Suppressor macrophage (primary cell): ENCODE measurements around the gene VPS13D.

Experiments
- DNase-seq, 4 experiments: peaks; one replicate each; pipeline ENCODE4 v3.0.0-alpha.2; 2020 to 2022

Gene VPS13D

DNA sequence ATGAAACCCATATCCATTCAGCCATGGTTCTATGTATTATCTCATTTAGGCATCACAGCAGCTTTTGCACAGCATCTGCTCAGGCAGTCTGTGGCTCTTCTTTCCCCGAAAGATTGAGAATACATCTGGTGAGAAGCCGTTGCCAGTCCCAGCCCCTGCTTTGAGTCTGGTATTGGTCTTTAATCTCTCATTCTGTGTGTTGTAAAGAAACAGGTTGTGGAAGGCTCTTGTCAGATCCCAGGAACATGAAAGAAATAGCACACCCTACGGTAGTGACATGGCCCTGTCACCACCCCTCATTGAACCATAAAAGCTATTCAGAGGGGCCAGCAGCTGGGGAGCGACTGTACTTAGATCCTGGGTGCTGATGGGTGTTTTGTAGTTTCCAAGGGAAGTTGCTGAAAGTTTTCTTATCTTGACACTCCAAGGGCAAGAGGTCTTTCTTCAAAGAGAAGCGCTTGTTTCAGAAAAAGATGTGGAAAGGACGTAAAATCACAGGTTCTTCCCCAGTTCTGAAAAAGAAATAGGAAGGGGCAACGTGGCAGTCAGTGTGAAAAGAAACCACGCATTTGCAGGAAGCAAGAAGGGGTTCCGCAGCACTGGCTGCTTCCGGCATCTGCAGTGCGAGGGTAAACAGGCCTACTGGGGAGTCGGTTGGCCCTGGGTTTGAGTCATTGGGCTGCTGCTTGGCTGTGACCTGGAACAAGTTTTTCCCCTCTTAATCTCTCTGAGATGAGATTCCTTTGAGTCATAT is 243.1 kb downstream of the VPS13D start:
- peak in 3 of 4 experiments; percentile 34 to 46 (median 36) for DNase-seq

DNA sequence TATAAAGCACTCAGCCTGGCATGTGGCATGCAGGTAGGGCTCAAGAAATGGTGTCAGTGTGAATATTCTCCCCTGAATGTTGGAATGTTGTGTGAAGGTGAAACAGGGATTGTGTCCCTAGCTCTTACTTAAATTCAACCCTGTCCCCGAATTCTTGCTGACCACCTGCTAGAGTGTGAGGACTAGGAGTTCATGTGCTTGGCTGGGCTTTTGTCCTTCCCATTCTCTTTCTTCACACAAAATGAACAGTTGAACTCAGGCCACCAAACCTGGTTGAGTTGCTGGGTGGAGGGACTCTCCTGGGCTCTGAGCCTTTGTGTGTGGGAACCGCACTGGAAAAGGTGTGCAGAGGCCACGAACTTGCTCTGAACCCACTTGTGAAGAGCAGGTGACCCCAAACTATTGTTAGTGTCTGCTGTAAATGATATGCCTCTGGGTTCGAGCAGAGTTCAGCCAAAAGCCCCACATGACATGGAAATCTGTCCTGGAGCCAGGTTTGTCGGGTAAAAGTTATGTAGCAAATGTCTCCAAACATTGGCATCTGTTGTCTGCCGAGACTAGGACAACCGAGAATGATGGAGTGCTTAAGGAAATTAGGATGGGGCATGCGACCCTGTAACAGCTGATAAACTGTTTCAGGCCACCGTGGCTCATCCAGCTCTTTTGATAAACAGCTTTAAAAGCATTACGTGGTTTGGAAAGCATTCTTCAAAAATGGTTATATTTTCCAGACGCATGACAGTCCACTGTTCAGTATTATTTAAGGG is 243.9 kb downstream of the VPS13D start:
- no peak for DNase-seq

DNA sequence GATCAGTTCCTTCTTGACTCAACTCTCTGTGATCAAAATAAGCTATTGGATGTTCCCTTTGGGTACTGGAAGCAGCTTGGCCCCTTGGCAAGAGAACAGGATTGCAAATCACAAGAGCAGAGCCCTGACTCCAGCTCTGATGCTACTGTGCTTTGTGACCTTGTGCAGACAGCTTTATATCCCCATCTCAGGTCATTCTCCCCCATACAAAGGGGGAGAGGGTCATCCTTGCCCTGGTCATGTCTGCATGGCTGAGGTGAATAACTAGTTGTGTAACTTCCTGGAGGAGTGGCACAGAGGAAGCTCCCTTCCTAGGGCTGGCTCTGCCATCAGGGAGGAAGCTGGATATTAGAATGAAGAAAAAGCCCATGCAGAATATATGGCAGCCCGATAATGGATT is 245.3 kb downstream of the VPS13D start:
- DNase-seq = peak; percentile 27 to 61 (median 52)

DNA sequence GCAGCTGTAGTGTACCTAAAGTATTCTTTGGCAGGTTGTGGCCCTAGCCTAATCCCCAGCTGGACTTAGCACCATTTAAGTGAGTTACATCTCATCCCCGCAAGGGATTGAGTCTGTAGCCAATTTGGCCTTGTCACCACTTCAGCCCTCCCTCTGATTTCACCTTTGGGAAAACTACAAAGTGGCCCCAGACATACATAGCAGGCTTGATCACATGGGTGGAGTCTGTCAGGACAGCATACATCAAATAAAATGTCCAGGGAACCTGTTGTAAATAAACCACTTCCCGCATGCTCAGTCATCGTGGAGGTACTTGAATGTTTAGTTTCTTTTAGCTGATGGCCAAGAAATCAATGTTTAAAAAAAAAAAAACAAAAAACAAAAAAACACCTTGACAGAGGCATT is 245.7 kb downstream of the VPS13D start:
- DNase-seq = no peak

DNA sequence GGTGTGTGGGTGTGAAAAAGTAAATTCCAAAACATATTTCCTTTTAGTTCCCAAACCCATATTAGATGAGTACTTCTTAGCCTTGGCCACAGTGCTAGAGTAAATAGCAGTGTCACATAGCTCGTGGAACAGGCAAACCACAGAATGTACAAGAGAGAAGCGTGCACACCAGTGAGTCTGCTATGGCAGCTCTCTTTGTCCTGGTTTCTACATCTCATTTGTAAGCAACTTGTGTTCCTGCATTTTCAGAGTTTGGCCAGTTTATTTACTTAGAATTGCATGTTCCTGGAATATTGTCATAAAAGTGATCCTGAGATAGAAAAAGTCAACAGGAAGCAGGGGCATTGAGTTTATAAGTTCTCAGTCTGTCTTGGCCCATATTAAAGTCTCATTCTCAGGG is 246.1 kb downstream of the VPS13D start:
- DNase-seq = no peak

DNA sequence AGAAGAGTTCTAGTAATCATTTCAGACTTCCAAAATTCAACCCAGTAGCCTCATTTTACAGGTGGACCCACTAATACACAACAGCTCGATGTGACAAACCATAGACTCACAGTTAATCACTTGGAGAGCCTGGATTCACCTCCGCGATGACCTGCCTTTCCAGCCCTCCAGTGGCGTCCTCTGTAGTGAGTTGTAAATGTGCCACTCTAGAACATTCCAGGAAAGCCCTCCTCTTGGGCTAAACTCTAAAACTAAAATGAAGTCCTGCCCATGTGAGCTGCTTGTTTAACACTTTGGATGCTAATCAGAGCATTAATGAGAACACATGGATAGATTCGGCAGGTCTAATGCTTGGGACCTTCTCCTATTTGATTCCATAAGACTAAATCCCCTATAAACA is 247.5 kb downstream of the VPS13D start:
- DNase-seq = no peak

DNA sequence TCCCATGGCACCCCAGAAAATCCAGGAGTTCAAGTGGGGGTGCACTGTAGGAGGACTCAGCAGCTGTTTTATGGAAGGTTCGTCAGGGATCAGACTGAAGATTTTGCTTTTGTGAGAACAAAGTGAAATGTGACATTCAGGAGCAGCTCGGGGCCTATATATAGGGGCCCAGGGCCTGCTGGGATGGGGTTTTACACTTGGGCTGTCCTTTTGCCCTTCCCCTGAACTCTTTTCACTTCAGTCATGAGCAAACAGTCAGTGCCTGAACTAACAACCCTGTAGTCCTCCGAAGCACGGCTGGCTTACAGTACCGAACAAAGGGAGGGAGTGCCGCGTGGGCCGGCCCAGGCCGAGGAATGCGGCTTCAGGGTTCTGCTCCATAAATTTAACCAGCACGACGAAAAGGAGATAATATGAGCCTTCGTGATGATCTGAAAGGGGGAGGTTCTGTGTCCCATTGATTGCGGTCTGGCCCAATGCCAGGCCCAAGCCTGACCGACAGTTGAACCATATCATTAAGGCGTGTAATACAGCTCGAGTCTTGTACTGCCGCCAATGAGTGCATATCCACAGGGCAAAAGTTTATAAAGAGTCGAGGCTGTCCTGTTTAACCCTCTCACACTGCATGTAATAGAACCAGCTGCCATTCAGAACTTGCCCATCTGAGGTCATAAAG is 248.2 kb downstream of the VPS13D start:
- DNase-seq = peak in 1 of 4 experiments; percentile 15

DNA sequence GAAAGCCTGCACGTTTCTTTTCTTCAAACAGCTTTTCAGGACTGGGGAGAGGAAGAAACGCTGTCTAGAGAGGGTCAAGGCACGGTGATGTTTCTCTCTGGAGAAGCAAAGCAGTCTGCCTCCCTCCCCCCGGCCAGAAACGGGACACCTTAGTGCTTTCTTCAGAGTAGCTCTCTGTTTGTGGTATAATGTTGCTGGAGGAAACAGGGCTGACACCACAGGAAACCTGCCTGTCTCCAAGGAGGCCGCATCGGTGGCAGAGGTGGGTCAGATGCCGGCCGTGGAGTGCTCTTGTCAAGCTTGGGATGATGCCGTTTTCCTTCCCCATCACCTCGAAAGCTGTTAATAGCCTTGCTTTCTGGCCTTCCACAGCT is 248.8 kb downstream of the VPS13D start:
- no peak for DNase-seq

DNA sequence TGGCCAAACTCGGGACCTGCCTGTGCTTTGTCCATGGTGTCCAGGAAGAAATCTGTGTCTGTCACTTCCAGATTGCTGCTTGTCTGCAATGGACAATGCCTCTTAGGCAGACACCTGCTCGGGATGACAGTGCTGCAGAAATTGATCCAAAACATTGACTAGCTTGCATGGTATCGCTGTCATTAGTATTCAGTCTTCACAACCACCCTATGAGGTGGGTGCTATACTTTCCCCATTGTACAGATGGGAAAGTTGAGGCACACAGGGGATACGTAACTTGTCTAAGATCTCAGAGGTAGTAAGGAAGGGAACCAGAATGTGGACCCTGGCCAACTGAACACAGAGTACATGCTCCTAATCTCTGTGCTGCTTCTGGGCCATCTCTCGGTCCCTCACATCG is 249.5 kb downstream of the VPS13D start:
- DNase-seq = no peak

DNA sequence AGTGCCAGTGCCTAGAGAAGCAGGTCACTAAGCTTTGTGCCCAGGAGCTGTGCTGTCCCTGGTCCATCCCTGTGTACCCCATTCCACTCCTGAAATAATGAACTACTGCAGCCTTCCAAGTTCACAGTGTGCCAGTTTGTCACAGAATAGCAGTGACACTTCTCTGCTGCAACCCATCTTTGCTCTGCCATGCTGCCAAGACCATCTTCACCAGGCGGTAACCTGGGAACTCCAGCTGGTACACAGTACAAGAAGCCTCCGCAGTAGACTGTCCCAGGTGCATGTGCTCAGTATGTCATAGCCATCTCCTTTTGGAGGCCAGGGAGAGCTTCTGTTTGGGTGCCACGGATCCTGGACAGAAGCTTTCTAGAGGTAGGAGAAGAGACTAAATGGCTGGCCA is 250.2 kb downstream of the VPS13D start:
- DNase-seq = no peak

DNA sequence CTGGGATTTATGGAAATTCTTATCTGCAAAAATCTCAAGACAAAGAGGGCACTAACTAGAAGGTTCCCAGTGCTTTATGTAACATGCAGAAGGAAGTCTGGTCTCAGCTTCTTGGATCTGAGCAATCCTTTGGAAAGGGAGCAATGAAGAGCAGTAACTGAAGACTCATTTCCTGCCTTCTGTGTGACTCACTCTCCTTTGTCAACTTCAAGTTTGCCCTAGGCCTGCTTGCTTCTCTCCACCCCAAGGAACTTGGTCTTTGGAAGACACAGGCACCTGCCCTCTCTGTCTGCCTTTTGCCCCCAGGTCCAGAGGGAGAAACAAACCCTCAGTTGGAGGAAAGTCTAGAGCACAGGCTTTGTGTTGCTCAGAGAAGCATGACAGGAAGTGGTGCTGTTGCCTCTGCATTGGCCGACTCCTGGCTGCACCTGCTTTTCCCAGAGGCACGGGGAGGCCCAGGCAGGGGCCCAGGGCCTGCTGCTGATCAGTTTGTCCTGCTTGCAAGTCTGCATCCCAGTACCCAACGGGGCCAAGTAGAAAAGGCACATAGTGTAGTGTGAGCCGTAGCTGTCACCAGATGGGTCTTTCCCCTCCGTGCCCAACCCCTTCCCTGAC is 251.0 kb downstream of the VPS13D start:
- peak; percentile 54 to 83 (median 72) for DNase-seq

DNA sequence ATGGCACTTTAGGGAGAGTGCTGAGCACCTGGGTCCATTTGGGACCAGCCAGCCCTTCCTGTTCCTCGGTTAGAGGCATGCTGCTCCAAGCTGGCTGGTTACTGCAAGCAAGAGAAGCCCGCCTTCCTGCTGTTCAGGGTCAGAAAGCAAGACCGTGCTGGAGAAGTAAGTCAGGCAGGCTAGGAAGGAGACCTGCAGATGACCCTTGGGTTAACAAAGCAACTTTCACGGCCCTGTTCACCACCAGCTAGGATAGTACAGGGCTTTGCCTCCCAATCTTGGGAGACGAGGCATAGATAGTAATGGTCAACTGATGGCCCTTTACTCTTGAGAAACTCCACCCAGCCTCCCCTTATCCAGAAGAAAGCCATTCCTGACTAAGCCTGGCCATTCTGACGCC is 252.1 kb downstream of the VPS13D start:
- no peak for DNase-seq

DNA sequence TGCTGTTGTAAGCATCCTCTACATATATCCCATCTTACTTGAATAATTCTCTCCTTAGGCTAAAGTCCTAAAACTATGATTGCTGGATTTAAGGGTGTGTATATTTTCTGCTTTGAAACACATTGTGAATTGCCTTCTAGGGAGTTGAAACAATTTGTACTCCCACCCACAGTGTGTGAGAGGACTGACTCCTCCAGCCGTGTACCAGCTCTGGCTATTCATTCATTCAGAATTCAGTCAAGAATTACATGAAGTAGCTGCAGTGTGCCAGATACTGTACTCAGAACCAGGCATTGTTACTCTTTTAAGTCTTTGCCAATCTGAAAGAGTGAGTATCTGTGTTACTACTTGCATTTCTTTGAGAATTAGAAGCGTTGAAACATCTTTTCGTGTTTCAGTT is 253.2 kb downstream of the VPS13D start:
- DNase-seq = no peak

DNA sequence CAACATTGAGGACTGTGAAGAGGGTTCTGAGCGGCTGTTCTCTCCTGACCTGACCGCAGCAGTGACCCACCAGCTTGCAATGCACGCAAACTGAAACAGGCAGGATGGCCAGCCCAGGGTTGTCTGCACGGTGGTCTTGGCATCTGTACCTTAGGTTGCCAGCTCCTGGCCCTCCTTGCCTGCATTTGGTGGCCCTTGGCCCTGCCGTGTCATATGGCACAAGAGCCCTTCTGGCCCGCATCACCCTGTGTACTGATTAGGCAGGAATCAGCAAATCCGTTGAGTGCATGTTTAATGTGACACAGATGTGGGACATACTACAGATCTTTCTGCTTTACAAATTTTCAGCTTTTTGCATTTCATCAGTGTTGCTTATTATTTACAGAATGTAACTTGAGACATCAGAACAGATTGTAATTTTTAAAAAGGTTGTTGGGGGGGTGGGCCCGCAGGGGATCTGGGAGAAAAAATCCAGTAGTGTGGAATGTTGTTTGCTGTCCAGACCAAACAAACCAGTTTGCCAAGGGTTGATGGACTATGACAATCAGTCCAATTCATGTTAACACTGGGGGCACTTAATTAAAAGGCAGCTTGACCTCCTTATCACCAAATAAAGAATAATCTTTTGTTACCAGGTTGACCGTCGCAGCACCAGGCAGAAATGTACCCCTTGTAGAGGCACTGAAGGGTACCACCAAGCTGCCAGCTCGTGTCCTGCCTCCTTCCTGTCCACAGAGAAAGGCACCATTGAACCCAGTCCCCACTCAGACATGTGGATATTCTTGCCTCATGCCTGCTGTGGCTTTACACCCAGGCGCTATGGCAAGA is 255.6 kb downstream of the VPS13D start:
- DNase-seq = no peak

DNA sequence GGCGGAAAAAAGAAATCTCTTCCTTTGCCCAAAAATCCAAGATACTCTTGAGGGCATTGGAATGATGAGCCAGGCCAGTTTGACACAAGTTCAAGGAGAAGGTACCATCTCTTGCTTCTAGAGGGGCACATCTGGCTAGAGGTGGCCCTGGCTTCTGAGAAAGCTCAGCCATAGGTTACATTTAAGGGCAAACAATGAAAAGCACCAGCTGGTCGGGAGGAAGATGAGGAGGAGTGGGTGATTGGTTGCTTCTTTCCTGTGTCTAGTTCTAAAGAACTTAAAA is 256.2 kb downstream of the VPS13D start:
- no peak for DNase-seq

DNA sequence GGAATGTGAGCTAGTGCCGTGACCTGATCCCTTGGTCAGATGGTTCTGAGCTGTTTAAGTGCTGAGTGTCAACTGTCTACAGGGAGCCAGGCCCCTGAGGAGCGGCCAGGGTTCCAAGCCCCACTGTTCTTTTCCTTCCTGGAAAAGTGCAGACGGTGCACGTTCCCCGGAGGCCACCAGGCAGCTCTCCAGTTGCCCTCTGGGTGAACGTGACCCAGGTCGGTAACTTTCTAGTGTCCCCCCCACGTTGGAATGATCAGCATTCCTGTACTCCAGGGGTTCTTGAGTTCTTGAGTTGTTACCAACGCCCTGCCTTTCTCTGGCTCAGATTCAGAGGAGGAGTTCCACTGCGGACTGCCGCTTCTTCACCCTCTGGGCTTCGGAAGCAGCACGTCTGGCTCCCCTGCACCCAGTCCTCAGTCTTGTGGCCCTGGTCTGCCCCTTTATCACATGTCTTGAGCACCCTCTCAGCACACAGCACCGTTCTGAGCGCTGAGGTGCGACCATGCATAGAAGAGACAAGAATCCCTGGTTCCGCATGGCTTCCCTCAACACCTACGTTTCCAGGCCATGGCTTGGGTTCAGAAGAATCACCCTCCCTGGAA is 256.7 kb downstream of the VPS13D start:
- no peak for DNase-seq

DNA sequence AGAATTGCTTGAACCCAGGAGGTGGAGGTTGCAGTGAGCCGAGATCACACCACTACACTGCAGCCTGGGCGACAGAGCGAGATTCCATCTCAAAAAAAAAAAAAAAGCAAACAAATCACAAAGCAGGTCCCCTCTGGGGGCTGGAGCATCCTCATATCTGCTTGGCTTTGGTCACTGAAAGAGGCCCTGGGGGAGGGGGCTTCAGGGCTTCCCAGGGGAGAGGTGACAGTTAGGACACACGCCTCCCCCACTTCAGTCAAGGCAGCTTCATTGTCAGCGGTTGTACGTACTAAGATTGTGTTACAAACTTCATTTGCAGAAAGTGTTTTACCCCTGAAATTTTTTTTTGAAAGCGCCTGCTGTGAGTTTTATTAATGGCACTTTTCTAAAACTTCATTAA is 257.7 kb downstream of the VPS13D start:
- no peak for DNase-seq

DNA sequence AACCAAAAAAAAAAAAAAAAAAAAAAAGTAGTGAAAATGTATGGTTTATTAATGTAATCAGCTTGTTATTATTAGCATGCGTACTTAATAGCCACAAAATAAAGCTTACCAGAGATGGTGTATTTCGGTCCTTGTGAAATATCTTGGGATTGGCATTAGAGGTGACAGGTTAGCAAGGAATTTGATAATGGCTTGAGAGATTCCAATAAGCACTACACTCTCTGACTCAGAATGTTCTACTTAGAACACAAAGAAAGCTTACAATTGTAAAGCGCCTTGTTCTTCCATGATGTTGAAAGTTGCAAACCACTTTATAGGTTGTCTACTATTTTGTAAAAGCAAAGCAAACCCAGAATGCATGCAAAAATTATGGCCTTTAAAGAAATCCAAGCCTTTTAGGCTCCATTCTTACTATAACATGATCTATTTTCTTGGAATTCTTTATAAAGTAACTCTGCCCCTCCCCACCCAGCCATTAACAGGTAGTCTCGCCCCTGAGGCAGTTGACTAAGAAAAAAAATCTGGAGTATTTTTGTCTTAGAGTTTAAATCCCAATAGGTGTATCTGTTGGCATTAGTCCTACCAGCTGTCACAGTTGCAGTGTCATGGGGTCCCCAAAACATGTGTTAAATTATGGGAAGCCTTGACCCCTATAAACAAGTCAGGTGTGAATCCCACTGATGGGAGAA is 259.0 kb downstream of the VPS13D start:
- no peak for DNase-seq

DNA sequence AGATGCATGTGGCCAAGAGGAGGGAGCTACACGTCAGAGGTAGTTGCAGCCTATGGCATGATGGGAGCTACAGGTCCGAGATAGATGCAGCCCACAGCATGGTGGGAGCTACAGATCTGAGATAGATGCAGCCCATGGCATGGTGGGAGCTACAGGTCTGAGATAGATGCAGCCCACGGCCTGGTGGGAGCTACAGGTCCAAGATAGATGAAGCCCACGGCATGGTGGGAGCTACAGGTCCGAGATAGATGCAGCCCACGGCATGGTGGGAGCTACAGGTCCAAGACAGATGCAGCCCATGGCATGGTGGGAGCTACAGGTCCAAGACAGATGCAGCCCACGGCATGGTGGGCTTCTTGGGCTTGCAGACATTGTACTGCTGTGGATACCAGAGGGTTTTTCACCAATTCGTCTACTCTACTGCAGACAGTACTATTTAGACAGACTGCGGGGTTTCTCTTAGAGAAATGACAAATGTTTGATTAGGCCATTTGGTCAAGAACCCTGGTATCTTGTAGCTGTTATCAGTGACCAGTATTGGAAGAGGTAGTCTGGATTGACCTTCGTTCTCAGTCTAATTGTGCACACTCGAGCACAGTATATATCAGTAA is 260.8 kb downstream of the VPS13D start:
- DNase-seq = no peak

DNA sequence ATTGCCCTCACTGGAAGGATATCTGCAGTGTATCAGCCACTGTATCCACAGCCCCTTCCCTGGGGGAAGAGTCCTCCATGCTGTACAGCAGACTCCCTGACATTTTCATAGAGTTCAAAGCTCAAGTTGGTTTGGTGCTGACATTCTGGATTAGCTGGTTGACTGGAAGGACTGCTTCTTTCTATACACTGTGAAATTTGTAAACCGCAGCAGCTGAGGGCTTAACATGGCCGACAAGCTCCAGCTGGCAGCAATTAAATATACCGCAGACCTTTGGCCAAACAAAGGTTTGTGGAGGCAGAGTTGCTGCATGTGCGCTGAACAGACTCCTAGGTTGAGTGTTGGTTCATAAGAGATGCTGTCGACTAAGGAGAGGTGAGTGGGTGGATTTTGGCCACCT is 261.8 kb downstream of the VPS13D start:
- no peak for DNase-seq

DNA sequence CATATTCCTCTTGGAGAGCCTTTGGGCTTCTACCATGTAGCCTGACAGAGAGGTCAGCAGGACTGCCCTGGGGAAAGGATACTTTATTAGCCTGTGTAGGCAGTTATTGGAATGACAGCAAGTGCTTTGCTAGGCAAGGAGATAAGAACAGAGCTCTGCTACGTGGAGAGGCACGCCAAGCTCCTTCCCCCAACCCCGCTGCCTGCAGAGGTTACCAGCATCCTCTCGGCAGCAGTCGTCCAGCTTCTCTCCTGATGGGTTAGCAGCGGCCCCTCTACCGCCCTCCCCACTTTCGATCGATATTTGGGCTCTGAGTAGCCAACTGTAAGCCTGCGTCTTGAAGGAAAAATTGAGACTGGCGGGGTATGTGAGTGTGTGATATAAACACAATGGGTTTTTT is 265.9 kb downstream of the VPS13D start:
- DNase-seq = no peak
